ENCODE measurements around the gene ZSWIM4.
A peak's percentile ranks its signal among the peaks of the same experiment; 100 is the strongest.
"Not testable (repeated sequence)": the region's sequence is repeated elsewhere in the genome, so short reads cannot be mapped to it uniquely, and the experiment has no call there.

ZSWIM4 gene

DNA sequence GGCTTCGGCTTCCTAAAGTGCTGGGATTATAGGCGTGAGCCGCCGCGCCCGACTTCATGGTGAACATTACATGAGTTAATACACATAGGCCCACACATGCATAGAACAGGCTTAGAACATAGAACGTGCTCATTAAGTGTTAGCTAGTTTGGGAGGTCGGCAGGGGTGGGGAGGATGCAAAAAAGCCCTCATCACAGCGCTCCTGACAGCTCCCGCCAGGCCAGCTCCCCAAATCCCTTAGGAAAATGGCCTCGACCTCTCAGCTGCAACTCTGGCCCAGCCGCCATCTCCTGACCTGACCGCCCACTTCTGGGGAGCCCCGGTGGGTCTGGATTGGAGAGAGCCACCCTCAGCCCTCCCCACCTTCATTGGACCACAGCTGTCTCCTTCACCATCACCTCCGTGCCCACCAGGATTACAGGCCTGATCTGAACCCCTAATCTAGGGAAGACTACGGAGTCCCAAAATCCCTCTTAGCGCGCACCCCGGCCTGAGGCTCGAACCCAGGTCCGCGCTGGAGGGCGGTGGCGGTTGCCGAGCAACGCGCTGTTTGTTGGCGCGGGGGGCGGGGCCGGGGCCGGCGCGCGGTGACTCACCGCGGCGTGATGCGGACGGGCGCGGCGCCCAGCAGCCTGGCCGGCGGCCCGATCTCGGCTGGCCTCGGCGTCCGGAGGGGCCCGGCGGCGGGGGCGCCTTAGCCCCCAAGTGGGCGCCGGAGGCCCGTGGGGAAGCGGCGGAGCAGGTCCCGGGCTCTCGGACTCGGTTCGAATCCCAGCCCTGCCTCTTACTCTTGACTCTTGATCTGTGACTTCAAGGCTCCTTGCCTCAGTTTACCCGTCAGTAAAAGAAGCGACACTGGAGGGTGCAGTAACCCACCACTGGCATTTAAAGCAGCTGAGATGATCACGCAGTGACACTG lies 55.0 kb downstream of the ZSWIM4 start:
- DNase-seq (ENCODE audit: low read depth in 2 of 2), result peak in 1 of 2 donors; percentile 60

DNA sequence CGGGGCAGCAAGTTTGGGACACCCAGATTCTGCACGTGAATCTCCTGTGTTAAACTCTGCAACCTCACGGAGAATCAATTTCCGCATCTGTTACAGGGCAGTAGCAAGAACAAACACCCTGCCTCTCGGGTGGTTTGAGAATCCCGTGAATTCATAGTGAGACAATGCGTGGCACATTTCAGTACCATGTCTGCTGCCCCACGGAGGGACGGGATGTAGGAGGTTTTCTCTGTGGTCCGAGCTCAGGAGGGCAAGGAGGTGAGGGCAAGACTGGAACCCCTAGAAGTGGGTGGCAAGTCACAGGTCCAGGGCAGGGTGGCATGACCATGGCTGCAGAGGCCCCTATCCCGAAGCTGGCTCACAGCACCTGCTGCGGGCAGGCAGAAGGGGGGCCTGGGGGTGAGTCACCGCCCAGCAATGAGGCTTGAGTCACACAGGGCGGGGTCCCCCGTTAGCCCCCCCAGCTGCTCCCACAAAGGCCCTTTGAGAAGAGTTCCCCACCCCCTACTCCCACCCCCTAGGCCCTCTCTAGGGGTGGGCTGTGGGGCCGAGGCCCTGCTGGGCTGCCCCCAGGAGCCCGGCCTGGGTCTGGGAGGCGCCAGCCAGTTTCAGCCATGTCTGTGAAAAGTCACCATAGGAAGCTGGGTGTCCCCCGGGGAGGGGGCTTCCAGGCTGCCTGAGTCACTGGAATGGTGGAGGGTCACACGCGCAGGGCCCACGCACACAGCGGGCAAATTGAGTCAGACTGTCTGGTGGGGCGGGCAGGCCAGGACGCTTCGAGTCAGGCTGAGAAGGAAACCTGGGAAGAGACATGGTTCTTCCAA lies 55.9 kb downstream of the ZSWIM4 start:
- no peak for DNase-seq (ENCODE audit: low read depth in 2 of 2)

DNA sequence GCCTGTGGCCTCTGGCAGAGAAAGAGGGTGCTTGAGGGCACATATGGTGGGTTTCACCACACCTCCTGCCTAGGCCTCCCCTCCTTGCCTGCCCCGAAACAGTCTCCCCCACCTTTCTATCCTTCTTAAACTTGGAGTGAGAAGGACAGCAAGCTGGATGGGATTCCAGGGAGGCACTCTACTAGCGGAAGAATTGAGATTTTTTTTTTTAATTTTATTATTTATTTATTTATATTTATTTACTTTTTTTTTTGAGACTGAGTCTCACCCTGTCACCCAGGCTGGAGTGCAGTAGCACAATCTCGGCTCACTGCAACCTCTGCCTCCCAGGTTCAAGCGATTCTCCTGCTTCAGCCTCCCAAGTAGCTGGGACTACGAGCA lies 56.5 kb downstream of the ZSWIM4 start:
- not testable (repeated sequence) for DNase-seq (ENCODE audit: low read depth in 2 of 2)

DNA sequence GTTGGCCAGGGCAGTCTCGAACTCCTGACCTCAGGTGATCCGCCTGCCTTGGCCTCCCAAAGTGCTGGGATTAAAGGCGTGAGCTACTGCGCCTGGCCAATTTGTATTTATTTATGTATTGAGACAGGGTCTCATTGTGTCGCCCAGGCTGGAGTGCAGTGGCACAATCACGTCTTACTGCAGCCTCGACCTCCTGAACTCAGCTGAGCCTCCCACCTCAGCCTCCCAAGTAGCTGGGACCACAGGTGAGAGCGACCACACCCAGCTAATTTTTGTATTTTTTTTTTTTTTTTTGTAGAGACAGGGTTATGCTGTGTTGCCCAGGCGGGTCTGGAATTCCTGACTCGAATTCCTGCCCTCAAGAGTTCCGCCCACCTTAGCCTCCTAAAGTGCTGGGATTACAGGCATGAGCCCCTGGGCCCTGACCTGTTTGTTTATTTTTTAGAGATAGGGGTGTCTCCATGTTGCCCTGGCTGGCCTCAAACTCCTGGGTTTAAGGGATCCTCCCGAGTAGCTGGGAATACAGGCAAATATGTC lies 57.0 kb downstream of the ZSWIM4 start:
- not testable (repeated sequence) for DNase-seq (ENCODE audit: low read depth in 2 of 2)

DNA sequence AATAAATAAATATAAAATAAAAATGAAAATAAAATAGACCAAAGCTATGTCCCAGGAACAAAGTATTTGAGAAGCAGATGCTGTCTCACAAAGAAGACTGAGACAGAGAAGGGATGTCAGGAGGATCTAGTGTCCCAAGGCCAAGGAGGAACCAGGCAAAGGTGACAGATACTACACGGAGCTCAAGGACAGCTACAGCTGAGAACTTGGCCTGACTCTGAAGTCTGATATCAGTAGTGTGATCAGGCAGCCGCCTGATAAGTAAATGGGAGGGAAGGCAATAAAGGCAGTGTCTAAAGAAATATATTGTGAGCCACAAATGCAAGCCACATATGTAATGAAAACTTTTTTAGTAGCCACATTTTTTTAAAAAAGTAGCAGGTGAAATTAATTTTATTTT lies 61.3 kb downstream of the ZSWIM4 start:
- no peak for DNase-seq (ENCODE audit: low read depth in 2 of 2)

DNA sequence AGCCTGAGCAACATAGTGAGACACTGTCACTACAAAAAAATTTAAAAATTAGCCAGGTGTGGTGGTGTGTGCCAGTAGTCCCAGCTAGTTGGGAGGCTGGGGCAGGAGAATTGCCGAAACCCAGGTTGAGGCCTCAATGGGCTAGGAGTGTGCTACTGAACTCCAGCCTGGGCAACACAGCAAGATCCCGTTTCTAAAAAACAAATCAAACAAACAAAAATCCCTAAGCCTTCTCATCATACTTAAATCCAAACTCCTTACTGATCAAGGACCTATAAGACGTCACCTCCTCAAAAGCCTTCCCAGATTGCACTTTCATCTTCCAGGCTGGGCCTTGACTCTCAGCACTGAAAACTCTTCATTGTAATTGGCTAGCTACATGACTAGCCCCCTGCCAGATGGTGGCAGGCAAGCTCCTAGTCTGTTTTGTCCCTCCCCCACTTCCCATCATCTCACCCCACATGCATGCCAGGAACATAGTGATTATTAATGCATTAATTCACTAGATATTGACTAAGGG lies 64.2 kb downstream of the ZSWIM4 start:
- DNase-seq (ENCODE audit: low read depth in 2 of 2), result no peak

DNA sequence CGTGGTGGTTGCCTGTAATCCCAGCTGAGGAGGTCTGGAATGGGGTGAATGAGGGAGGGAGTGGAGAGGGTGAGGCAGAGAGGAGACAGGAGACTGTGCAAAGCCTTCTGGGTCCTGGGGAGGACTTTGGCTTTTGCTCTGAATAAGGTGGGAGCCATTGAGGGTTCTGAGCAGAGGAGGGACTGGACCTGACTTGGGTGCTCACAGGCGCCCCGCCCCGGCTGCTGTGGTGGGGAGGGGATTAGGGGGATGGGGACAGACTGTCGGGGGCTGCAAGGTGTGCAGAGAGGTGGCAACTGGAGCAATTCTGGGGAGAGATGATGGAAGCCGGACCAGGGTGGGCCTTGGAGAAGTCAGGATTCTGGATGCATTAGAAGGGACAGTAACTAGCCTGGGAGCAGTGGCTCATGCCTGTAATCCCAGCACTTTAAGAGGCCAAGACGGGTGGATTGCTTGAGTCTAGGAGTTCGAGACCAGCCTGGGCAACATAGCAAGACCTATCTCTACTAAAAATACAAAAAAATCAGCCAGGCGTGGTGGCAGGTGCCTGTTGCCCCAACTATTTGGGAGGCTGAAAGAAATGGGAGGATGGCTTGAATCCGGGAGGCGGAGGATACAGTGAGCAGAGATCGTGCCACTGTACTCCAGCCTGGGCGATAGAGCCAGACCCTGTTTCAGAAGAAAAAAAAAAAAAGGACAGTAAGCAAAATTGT lies 65.6 kb downstream of the ZSWIM4 start:
- DNase-seq (ENCODE audit: low read depth in 2 of 2), result no peak

DNA sequence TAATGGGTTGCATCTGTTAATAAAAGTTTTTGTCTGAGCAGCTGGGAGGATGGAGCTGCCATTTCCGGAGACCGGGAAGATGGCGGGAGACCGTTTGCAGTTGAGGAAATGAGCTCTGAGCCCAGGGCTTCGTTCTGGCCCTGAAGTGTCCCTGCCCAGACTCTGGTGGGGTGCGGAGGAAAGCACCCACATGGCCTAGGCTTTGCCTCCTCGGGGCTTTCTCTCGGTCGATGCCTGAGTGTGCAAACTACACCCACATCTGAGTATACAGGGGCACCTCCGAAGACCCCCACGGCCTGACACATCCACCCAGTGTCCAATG lies 66.1 kb downstream of the ZSWIM4 start:
- no peak for DNase-seq (ENCODE audit: low read depth in 2 of 2)

DNA sequence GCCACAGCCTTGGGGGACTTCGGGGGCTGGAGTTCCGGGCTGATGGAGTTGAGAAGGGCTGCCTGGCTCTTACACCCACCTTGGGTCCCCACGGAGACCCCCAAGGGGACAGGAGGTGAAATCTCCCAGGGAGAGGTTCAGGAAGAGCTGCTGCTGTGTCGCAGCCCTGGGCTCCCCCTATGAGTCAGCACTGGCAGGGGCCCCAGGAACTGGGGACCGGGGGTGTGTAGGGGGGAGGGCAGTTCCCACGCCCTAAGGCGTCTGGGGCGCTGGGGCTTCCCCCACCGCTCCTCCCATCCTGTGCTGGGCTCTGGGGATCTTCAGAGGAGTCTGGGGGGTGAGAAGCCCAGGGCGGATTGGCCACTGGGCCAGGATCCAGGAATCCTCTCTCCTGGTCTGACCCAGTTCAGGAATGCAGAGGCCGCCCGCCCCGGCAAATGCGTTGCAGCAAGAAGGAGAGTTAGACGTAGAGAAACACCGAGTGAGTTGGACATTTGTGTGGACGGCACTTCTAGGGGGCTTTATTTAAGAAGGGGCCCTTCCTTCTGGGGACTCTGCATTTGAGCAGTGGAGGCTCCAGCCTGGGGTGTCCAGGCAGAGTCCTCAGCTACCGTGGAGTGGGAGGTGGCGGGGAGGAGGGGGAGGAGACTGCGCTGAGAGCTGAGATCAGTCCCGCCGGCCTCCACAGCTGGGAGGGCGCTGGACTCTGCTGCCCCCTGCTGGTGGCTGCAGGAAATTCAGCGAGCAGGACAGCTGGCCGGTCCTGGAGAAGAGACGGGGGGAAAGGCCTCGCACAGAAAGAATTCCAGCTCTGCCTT lies 66.7 kb downstream of the ZSWIM4 start:
- DNase-seq (ENCODE audit: low read depth in 2 of 2), result peak; percentile 74 to 87

DNA sequence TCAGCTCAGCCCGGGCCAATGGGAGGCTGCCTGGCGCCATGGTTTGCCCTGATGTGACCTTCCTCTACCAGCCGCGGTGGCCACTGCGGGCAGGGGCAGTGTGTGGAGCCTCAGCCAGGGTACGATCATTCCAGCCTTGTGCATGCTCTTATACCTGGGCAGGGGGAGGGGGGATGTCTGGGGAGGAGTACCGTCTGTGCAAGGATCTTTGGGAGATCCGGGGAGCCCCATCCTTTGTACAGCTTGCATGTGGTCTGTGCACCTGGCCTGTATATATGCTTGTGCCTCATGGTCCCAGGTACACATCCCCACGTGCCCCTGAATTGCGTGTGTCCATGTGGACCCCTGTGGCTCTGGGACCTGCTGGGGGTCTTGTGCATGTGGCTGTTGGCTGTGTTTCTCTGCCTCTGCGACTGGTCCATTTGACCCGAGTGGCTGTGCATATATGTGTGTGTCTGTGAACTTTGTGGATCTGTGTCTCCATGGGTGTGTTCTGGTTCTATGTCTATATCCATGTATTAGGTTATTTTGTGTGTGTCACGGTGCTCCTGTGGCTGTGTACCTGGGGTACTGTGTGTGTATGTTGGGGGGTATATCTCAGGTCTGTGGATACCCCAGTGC lies 68.9 kb downstream of the ZSWIM4 start:
- DNase-seq (ENCODE audit: low read depth in 2 of 2), result no peak

DNA sequence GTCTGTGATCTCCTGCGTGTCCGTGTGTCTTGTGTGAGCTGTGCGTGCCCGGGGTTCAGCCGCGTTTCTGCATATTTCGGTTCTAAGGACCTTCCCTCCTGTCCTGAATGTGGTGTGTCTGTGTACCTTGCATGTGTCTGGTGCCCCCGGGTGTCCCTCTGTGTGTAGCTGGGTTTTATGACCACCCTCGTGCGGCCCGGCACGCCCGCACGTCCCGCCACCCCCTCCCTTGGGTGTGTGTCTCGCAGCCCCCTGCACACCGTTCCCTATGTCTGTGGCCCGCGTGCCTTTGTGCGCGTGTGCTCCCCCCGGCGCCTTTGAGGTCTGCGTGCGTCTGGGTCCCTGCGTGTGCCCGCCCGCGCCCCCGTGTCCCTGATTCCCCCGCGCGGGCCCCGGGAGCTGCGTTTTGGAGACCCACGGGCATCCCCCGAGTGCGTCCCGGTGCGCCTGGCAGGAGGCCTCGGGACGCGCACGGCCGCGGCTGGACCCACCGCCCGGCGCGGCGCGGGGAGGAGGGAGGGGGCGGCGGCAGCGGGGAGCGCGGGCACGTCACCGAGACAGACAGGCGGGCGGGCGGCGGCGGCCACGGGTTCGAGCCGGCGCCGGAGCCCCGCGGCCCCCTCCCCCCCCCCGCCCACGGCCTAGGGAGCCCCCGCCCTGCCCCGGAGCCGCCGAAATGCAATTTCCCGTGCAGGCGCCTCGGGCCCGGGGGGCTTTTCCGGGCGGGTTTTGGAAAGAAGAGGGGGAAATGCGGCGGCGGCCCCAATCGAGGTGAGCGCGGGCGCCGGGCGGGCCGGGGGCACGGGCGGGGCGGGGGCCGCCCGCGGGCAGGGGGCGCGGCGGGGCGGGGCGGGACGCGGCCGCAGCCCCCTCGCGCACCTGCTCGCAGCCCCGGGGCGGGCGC lies 69.7 kb downstream of the ZSWIM4 start:
- no peak for DNase-seq (ENCODE audit: low read depth in 2 of 2)

DNA sequence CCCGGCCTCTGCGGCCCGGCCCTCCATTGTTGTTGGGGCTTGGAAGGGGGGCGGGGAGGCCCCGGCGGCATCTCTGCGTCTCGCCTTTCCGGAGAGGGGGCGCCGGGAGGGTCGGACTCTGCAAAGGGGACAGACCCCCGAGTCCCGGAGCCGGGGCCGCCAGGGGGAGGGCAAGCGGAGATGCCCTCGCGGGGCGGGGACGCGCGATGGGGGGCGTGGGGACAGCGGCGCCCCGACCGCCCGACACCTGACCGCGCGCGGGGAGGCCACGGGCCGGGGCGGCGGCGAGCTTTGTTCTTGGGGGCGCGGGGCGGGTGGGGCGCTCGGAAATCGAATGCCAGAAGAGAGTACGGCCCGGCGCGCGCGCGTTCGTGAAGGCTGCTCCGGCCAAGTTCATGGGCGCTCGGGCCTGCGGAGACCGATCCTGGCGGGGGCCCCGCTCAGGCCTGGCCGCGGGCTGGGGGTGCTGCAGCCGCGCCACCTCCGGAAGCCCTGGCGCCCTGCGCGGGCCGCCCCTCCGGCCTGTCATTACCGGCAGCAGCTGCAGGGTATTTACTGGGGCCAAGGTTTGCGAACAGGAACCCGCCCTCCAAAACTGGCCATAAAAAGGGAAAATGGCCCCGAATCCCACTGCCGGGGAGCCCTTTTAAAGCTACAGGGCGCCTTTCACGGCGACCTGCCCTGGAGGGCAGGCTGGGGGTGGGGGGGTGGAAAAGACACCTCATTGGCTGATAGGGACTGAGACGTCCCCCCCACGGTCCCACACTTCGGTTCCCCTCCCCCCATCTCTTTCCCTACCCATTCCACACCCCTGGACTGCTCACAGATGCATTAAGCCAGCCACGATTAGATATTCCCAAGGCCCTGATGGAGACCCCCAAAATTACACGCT lies 70.6 kb downstream of the ZSWIM4 start:
- DNase-seq (ENCODE audit: low read depth in 2 of 2), result no peak

DNA sequence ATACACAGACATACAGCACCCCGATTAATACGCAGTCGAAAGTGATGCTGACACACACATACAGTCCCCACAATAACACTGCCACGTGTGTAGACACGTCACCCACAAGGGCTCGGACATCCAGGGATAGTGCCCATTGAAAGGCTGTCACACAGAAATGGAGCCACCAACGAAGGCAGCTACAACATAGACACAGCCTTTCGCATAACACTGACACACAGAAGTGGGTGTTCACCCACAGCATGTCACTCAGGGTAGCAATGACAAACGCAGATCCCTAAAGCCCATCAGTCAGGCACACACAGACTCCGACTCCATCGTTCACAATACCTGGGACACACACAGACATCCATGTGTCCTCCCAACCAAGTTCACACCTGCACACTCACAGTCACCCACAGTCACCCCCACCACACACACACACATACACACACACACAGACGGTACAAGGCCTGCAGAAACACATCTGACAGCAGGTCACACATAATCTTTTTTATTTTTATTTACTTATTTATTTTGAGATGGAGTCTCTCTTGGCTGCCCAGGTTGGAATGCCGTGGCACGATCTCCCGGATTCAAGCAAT lies 71.3 kb downstream of the ZSWIM4 start:
- DNase-seq (ENCODE audit: low read depth in 2 of 2), result no peak

DNA sequence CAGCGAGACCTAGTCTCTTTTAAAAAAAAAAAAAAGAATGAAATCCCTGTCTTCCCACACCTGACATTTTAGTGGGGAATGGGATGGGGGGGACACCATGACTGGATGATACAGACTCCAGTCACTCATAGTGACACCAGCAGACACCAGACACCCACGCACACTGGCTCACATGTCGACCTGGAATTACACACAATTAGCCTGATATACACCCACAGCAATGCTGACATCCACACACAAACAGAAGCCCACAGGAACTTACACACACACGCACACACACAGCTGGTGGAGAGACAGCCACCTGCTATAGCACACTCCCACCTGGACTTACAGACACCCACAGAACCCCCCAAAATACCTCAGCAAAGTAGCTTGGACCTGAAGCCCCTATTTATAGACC lies 73.4 kb downstream of the ZSWIM4 start:
- no peak for DNase-seq (ENCODE audit: low read depth in 2 of 2)

DNA sequence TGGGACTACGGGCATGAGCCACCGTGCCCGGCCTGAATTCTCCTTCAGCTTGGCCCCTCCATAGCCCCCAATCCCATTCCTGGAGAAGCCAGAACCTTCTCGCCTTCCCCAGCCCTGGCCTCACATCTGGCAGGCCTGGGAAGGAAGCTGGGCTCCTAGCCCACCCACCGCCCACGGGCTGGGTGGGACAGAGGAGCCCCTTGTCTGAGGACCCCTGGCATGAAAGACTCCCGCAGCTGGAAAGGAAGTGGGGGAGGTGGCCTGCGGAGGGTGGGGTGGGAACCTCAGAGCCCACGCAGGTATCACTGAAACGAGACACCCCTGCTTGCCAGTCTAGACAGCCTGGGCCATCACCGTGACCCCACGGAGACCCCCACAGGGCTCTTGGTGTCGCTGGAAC lies 74.0 kb downstream of the ZSWIM4 start:
- DNase-seq (ENCODE audit: low read depth in 2 of 2), result no peak

DNA sequence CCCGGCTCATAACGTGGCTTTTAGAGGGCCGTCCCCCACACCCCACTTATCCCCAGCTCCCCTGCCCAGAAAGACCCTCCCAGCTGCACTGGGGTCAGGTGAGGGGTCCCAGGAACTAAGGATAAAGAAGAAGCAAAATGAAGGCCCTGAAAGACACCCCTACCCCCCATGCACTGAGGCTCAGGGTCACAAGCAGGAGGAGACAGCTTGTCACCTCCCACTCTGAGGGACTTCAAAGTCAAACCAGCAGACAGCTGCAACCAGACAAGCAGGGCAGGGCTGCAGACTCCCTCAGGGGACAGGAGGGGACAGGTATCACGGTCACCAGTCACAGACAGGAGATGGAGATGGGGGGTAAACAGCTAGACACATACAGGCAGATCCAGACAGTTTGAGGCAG lies 75.6 kb downstream of the ZSWIM4 start:
- DNase-seq (ENCODE audit: low read depth in 2 of 2), result no peak

DNA sequence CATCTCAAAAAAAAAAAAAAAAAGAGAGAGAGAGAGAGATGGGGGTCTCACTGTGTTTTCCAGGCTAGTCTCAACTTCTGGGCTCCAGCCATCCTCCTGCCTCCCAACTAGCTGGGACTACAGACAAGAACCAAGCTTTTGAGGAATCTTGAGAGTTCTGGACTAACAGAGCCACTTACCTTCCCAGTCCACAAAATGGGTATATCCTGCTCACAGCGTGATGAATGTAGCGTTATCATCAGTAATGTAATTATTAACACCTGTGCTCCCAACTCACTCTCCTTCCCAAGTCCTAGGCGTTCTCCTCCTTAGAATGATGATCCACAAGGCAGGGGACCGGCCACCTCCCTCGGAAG lies 77.1 kb downstream of the ZSWIM4 start:
- DNase-seq (ENCODE audit: low read depth in 2 of 2), result no peak

DNA sequence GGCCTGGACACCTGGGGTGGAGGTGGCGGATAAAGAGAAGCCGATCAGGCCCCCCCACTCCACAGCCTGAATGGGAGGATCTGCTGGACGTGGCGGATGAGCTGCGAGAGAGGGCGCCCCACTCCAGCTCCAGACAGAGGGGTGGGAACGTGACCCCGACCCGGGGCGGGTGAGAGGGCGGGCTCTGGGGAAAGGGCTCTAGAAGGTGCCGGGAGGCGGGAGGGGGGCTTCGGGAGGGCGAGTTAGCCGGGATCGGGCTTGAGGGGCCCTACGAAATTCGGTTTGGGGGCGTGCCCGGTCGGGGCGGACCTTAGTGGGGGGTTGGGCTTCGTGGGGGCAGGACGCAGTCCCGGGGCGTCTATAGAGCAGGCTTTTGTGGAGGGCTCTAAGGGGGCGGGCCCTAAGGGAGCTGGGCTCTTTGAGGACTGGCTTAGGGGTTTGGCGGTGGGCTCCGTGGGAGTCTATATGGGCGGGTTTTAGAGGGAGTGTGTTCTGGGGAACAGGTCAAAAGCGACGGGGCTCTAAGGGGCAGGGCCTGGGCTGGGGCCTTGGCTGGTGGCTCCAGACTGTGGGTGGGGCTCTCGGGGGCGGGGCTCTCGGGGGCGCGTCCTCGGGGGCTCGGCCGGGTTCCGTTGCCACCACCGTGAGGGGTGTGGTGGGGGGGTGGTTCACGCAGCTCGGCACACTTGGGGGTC lies 77.6 kb downstream of the ZSWIM4 start:
- no peak for DNase-seq (ENCODE audit: low read depth in 2 of 2)

Data from stimulated activated CD4-positive, alpha-beta T cell treated with anti-CD3 and anti-CD28 coated beads, Interleukin-15, amount 100 ng/mL, for 48 hours (primary cell).